Lower leg skin (tissue), 4 donors: ENCODE measurements around the gene ZNF709. TPM values are rescaled to one million over a fixed set of nuclear protein-coding genes. Genes with fewer than 3 reads are reported as not detected.
"Not testable (repeated sequence)": the region's sequence is repeated elsewhere in the genome, so short reads cannot be mapped to it uniquely, and the experiment has no call there.

Source experiments
- DNase-seq, 2 donors: peaks; one replicate each; pipeline ENCODE4 v3.0.0-alpha.2; 2019; ENCODE audit warnings: low spot score in 2 of 2
- H3K4me3 ChIP-seq: fragments of 200-600 bp; sonication (generic); 2 replicates; pipeline ENCODE4 v1.5.1; 2017; ENCODE audit warnings: mild to moderate bottlenecking, low read depth; ENCODE audit not compliant: poor library complexity, severe bottlenecking
- CTCF ChIP-seq, 3 donors: fragments of 450-650 bp; IDR thresholded peaks; one replicate each; pipeline ENCODE4 v1.5.1; 2016; ENCODE audit warnings: antibody characterized with exemption in 3 of 3, mild to moderate bottlenecking in 3 of 3, moderate library complexity in 2 of 3
- POLR2A ChIP-seq, 2 donors: fragments of 450-650 bp; IDR thresholded peaks; one replicate each; pipeline ENCODE4 v1.6.1; 2016 to 2017; ENCODE audit warnings: antibody characterized with exemption in 2 of 2, mild to moderate bottlenecking in 1 of 2, moderate library complexity in 1 of 2
- WGBS, 2 donors: methylation state at CpG; one replicate each; pipeline ENCODE4 v1.1.5; 2018; 5-methylcytosine and 5-hydroxymethylcytosine counted together
- intact Hi-C: fragments of 100-400 bp; cut with DNase I; formaldehyde crosslinking; loops from one replicate; pipeline ENCODE4 v1.15.0; 2023; ENCODE audit warnings: low total_unique reads
- total RNA-seq, 4 donors: library from RNA; depleted of rRNA; stranded (reverse); fragments of >200 nt; gene quantifications; one replicate each; pipeline ENCODE4 v1.1.0, GENCODE V29; 2016

Gene ZNF709
- total RNA-seq, 4 donors from 2014 or later, result 1.7 to 3.1 (median 2.8) TPM

- no peak for TF ChIP-seq CTCF (IDR thresholded peaks at IDR 0.05)
- TF ChIP-seq POLR2A (IDR thresholded peaks at IDR 0.05), result no peak
- H3K4me3 ChIP-seq, result peak within 1 kb of the TSS; percentile 70
- intact Hi-C loops, result no loop called here
- DNase-seq, result peak; percentile 100
- 1 to 2% methylated on average over 13 to 48 of the region's 59 CpGs for WGBS, 2 donors
Observed at GRCh38 chr19:12440541-12441316, 43.9 kb downstream of the ZNF709 start, which contains the start of gene ZNF443. Gene ZNF443 (minus strand): TSS chr19:12441021. CDS start chr19:12440914, 107 bp downstream.

DNA sequence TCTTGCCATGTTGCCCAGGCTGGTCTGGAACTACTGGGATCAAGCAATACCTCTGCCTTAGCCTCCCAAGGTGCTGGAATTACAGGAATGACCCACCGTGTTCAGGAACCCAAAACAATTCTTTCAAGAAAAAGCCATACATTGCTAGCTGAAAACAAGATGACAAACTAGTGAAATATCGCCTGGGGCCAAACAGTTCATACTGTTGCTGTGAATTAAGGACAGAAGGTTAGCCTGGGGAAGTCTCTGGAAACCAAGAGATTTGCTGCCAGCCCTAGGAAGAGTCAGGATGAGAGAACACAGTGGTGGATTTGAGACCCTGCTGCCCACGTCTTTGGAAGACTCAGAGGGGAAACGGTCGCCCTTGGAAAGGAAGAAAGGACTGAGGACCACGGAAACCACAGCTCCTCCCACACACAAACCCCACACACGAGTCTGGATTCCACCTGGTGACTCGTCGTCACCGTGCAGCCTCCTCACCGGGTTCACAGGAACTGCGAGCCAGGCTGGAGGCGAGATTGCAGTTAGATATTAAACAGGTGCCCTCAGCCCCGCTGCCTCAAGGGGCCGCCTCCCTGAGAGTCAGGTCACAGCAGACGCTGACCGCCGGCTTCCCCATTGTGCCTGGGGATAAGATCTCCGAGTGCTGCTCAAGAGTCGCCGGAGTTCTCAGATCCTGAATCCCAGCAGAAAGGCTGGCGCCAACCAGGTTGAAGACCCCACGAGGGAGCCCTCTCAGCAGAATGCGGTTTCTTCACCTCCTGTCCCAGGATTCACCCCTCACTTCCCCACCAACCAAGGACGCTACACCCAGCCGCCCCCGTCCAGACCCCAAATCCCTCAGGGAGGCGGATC, 44.7 kb downstream of the ZNF709 start:
- peak overlapping the region; percentile 70 for H3K4me3 ChIP-seq
- DNase-seq, result peak in 1 of 2 donors; percentile 15
- 1 to 3% methylated on average over 17 to 22 of the region's 28 CpGs for WGBS, 2 donors
- intact Hi-C loops, result not testable (repeated sequence)

DNA sequence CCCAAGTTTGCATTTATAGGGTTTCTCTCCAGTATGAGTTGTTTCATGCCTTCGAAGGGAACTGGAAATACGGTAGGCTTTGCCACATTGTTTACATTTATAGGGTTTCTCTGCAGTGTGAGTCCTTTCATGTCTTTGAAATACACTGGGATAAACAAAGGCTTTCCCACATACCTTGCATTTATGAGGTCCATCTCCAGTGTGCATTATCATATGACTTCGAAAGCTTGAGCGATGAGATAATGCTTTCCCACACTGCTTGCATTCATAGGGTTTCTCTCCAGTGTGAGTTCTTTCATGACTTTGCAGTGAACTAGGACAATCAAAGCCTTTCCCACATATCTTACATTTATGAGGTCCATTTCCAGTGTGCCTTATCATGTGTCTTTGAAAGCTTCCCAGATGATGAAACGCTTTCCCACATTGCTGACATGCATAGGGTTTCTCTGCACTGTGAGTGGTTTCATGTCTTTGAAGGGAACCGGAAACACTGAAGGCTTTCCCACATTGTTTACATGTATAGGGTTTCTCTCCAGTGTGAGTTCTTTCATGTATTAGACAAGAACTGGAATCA, 53.8 kb downstream of the ZNF709 start:
- WGBS, 2 donors, result 97% methylated on average over 6 of the region's 6 CpGs

GRCh38 chr19:12425888-12426274, 58.7 kb downstream of the ZNF709 start:
- TF ChIP-seq POLR2A (IDR thresholded peaks at IDR 0.05) (no peak), CTCF (IDR thresholded peaks at IDR 0.05) (no peak)
- WGBS, 2 donors, result 94 to 95% methylated on average over 4 of the region's 4 CpGs
- no peak overlapping the region for H3K4me3 ChIP-seq
- no peak for DNase-seq
- intact Hi-C loops, result no loop called here

More for the DNA sequence above, 53.8 kb downstream of the ZNF709 start:
- DNase-seq, H3K4me3 ChIP-seq, intact Hi-C loops: not testable (repeated sequence)

- TF ChIP-seq CTCF (IDR thresholded peaks at IDR 0.05) (no peak), POLR2A (IDR thresholded peaks at IDR 0.05) (no peak)
Observed at GRCh38 chr19:12425236-12425887, 59.3 kb downstream of the ZNF709 start.

GRCh38 chr19:12417273-12417672, 67.3 kb downstream of the ZNF709 start:
- intact Hi-C loops, DNase-seq, H3K4me3 ChIP-seq: not testable (repeated sequence)
- 89 to 90% methylated on average over 5 of the region's 5 CpGs for WGBS, 2 donors

More at GRCh38 chr19:12425236-12425887, 59.3 kb downstream of the ZNF709 start:
- intact Hi-C loops, result no loop called here
- WGBS, 2 donors, result 98 to 99% methylated on average over 2 of the region's 2 CpGs
- H3K4me3 ChIP-seq, result no peak overlapping the region
- DNase-seq, result no peak
